Astrocyte (in vitro differentiated cells and primary cell): ENCODE results near the gene IFNA17. TPM values are rescaled to one million over a fixed set of nuclear protein-coding genes. Genes with fewer than 3 reads are reported as not detected.
A peak's percentile ranks its signal among the peaks of the same experiment; 100 is the strongest.

ENCODE experiments used
- DNase-seq: peaks from one replicate; pipeline ENCODE4 v3.0.0-alpha.2; 2010; ENCODE audit warnings: low read depth
- FAIRE-seq: peaks from 2 replicates; lab custom pipeline; 2011; peaks lifted over from hg19 to GRCh38; lab: Jason Lieb, UNC
- H2AFZ ChIP-seq: 2 replicates; pipeline ENCODE4 v1.6.0; 2012; ENCODE audit warnings: low read depth, low read length, inconsistent platforms
- H3K27ac ChIP-seq: 2 replicates; pipeline ENCODE4 v1.5.1; 2011; ENCODE audit warnings: low read depth, low read length, inconsistent platforms
- H3K27me3 ChIP-seq: 2 replicates; pipeline ENCODE4 v1.6.0; 2011; ENCODE audit warnings: low read length, inconsistent platforms; ENCODE audit not compliant: insufficient read depth
- H3K36me3 ChIP-seq: 2 replicates; pipeline ENCODE4 v1.5.1; 2011; ENCODE audit warnings: low read length, inconsistent platforms; ENCODE audit not compliant: insufficient read depth
- H3K4me1 ChIP-seq: 2 replicates; pipeline ENCODE4 v1.5.1; 2011; ENCODE audit warnings: low read length, inconsistent platforms; ENCODE audit not compliant: insufficient read depth
- H3K4me2 ChIP-seq: 2 replicates; pipeline ENCODE4 v1.6.0; 2012; ENCODE audit warnings: low read length, inconsistent platforms
- H3K4me3 ChIP-seq: 2 replicates; pipeline ENCODE4 v1.5.1; 2011; ENCODE audit warnings: low read depth, mild to moderate bottlenecking, low read length, inconsistent platforms; ENCODE audit not compliant: insufficient read depth
- H3K79me2 ChIP-seq: 2 replicates; pipeline ENCODE4 v1.6.0; 2012; ENCODE audit warnings: mild to moderate bottlenecking, low read length, inconsistent platforms; ENCODE audit not compliant: insufficient read depth
- H3K9ac ChIP-seq: 2 replicates; pipeline ENCODE4 v1.6.0; 2012; ENCODE audit warnings: mild to moderate bottlenecking, low read length, inconsistent platforms
- H3K9me3 ChIP-seq: 2 replicates; pipeline ENCODE4 v1.5.1; 2012; ENCODE audit warnings: low read depth, mild to moderate bottlenecking, low read length, inconsistent platforms; ENCODE audit not compliant: insufficient read depth
- H4K20me1 ChIP-seq: 2 replicates; pipeline ENCODE4 v1.6.0; 2012; ENCODE audit warnings: low read length, inconsistent platforms; ENCODE audit not compliant: insufficient read depth
- H3K27ac Mint-ChIP-seq: one replicate; pipeline ENCODE4 v1.8.0; 2021; ENCODE audit warnings: mild to moderate bottlenecking, mixed read lengths; ENCODE audit not compliant: unreplicated experiment
- H3K27me3 Mint-ChIP-seq: one replicate; pipeline ENCODE4 v1.8.0; 2021; ENCODE audit warnings: low read depth, mixed read lengths; ENCODE audit not compliant: unreplicated experiment
- H3K36me3 Mint-ChIP-seq: one replicate; pipeline ENCODE4 v1.8.0; 2021; ENCODE audit warnings: low read depth, mixed read lengths; ENCODE audit not compliant: unreplicated experiment
- H3K4me1 Mint-ChIP-seq: one replicate; pipeline ENCODE4 v1.8.0; 2021; ENCODE audit warnings: low read depth, mixed read lengths; ENCODE audit not compliant: unreplicated experiment
- H3K4me3 Mint-ChIP-seq: one replicate; pipeline ENCODE4 v1.8.0; 2021; ENCODE audit warnings: mild to moderate bottlenecking, moderate library complexity, mixed read lengths; ENCODE audit not compliant: unreplicated experiment
- H3K9me3 Mint-ChIP-seq: one replicate; pipeline ENCODE4 v1.8.0; 2021; ENCODE audit warnings: mild to moderate bottlenecking, mixed read lengths; ENCODE audit not compliant: unreplicated experiment
- EZH2 ChIP-seq: IDR thresholded peaks from 2 replicates; pipeline ENCODE4 v1.6.1; 2012; ENCODE audit warnings: mild to moderate bottlenecking, low read length, inconsistent platforms; ENCODE audit not compliant: insufficient read depth
- total RNA-seq: library from RNA; stranded (reverse); gene quantifications from 2 replicates; pipeline ENCODE4 v1.2.1, GENCODE V29; 2021
- TF ChIP-seq, protein P1 (sequence below): IDR thresholded peaks from 2 replicates; pipeline ENCODE4 v1.5.1; 2011; ENCODE audit warnings: low read depth, mild to moderate bottlenecking, inconsistent platforms, low read length, moderate library complexity; ENCODE audit not compliant: insufficient read depth

The IFNA17 gene
- total RNA-seq, 1 donor from 2014 or later = not detected

- Mint-ChIP-seq H3K4me1 (peaks cover 4% of the 10 kb centered on the region), H3K36me3 (peaks cover 1% of the 10 kb centered on the region), H3K9me3 (no peaks in the 10 kb centered on the region), H3K27ac (no peak overlapping the region), H3K27me3 (peaks cover 29% of the 10 kb centered on the region), H3K4me3 (no peak overlapping the region)
- DNase-seq = no peak
- H3K27me3 ChIP-seq = peaks cover 27% of the 10 kb centered on the region
- H3K4me2 ChIP-seq = no peak overlapping the region
- no peak for TF ChIP-seq EZH2
- TF ChIP-seq, protein P1, sequence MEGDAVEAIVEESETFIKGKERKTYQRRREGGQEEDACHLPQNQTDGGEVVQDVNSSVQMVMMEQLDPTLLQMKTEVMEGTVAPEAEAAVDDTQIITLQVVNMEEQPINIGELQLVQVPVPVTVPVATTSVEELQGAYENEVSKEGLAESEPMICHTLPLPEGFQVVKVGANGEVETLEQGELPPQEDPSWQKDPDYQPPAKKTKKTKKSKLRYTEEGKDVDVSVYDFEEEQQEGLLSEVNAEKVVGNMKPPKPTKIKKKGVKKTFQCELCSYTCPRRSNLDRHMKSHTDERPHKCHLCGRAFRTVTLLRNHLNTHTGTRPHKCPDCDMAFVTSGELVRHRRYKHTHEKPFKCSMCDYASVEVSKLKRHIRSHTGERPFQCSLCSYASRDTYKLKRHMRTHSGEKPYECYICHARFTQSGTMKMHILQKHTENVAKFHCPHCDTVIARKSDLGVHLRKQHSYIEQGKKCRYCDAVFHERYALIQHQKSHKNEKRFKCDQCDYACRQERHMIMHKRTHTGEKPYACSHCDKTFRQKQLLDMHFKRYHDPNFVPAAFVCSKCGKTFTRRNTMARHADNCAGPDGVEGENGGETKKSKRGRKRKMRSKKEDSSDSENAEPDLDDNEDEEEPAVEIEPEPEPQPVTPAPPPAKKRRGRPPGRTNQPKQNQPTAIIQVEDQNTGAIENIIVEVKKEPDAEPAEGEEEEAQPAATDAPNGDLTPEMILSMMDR = no peak
- no peaks in the 10 kb centered on the region for H3K36me3 ChIP-seq
- FAIRE-seq = no peak
- no peaks in the 10 kb centered on the region for H3K9me3 ChIP-seq
- H3K9ac ChIP-seq = no peak overlapping the region
- no peaks in the 10 kb centered on the region for H3K79me2 ChIP-seq
- no peak overlapping the region for H2AFZ ChIP-seq
- H3K27ac ChIP-seq = no peak overlapping the region
- H3K4me3 ChIP-seq = no peak overlapping the region
- no peaks in the 10 kb centered on the region for H4K20me1 ChIP-seq
- H3K4me1 ChIP-seq = no peaks in the 10 kb centered on the region
These were observed 27.7 kb upstream of the IFNA17 start for GRCh38 chr9:21255538-21256212.

DNA sequence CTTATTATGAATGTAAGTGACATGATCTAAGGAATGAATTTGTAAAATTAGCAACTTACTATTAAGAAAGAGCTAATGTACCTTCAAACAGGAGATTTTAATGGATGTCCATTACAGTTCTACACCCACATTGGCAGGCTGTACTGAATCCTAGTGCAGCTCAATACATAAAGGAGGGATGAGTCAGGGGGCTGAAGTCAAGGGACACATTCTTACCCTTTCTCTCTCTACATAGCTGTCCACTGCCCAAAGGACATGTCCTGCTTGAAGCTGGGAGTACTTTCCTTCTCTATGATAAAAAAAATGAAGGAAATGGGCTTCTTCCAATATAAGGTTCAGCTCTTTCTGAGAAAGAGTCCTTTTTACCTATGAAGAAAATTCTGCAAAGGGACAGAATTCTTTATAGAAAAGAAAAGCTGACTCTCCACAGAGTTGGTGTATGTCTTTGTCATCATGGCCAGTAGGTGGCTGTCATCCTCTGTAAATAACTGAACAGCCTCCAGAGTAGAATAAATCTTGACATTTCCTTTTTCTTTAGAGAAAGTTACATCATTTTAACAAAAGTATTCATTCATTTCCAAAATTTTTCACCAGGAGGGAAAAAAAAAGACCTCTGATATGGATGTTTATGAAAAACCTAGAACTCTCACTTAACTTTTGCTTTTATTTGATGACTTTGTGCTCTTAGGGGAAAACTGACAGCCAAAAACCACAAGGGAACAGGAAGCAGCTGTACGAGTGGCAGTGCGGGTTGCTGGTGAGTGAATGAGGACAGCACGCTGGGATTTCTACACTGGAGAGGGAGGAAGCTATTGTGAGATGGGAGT, 24.9 kb upstream of the IFNA17 start:
- Histone ChIP-seq H3K9ac (no peak overlapping the region), H3K9me3 (no peaks in the 10 kb centered on the region), H2AFZ (peak overlapping the region; percentile 53), H3K4me2 (peak overlapping the region; percentile 81), H4K20me1 (no peaks in the 10 kb centered on the region), H3K36me3 (no peaks in the 10 kb centered on the region), H3K79me2 (no peaks in the 10 kb centered on the region), H3K27ac (no peak overlapping the region), H3K27me3 (peaks cover 34% of the 10 kb centered on the region), H3K4me1 (no peaks in the 10 kb centered on the region), H3K4me3 (no peak overlapping the region)
- DNase-seq (peak; percentile 16), FAIRE-seq (no peak)
- Mint-ChIP-seq H3K4me1 (peaks cover 4% of the 10 kb centered on the region), H3K9me3 (no peaks in the 10 kb centered on the region), H3K27ac (peak overlapping the region; percentile 44), H3K36me3 (no peaks in the 10 kb centered on the region), H3K4me3 (peak overlapping the region; percentile 73), H3K27me3 (peaks cover 29% of the 10 kb centered on the region)
- no peak for TF ChIP-seq EZH2
- TF ChIP-seq, protein P1 = peak; percentile 59
